Skin of body (tissue), 2 donors: ENCODE results near the gene DNAH9. TPM values are rescaled to one million over a fixed set of nuclear protein-coding genes. Genes with fewer than 3 reads are reported as not detected.

Experiments used
- DNase-seq: peaks from one replicate; lab custom pipeline; 2025; lab: John Stamatoyannopoulos, UW
- total RNA-seq: library from RNA; depleted of rRNA; stranded (reverse); fragments of >200 nt; gene quantifications from one replicate; pipeline ENCODE4 v1.2.3, GENCODE V29; 2014

Gene DNAH9
- total RNA-seq, 1 donor from 2014 or later = 2.7 TPM

DNA sequence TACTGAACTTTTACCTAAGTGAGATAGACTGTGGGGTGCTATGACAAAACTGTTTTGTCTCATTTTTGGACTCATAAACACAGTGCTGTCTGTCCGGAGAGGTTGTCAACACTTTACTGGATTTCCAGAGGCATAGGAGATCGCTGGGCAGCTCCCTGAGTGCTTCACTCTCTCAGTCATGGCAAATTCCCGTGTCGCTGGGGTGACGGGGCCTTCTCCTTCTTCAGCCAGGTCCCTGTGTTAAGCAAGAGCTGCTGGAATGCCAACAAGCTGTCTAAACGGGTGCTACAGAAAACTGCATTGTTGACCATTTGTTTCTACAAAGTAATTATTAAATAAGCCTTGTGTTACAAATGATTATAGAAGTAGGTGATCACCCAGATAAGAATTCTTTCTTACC, 141.6 kb downstream of the DNAH9 start:
- DNase-seq = no peak

DNA sequence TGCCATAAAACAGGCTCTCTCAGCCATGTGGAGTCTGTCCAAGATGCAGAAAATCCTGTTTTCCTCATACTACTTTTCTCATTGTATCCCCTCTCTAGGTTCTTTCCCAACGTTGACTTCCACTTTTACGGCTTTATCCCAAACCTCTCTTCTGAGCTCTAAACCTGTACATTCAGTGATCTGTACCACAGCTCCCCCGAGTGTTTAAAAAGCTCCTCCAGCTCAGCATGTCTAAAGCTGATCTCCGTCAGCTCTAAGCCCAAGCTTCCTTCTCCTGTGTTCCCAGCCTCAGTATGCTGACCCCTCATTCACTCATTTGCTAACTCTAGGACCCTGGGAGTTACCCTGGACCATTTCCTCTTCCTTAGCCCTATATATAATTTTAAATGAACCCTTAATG, 144.6 kb downstream of the DNAH9 start:
- DNase-seq = no peak

DNA sequence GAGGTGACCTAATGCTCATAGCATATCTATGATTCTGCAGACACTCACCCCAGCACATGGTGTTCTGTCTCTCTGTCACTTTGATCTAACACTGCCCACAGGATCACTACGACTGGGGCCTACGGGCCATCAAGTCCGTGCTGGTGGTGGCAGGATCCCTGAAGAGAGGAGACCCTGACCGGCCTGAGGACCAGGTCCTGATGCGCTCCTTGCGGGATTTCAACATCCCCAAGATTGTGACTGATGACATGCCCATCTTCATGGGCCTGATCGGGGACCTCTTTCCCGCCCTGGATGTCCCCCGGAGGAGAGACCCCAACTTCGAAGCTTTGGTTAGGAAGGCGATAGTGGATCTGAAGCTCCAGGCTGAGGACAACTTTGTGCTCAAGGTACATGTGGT, 146.4 kb downstream of the DNAH9 start:
- no peak for DNase-seq

DNA sequence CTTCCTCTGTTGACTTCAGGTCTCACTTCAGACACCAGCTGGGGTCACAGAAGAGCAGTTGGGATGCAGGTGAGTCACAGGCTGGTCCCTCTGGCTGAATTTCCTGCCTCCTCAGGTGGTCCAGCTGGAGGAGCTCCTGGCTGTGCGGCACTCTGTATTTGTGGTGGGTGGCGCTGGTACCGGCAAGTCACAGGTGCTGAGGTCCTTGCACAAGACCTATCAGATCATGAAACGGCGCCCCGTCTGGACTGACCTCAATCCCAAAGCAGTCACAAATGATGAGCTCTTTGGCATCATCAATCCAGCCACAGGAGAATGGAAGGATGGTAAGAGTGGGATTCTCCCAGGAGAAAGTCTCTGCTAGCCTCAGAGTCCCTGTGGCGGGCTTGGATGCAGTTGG, 149.2 kb downstream of the DNAH9 start:
- DNase-seq = no peak

DNA sequence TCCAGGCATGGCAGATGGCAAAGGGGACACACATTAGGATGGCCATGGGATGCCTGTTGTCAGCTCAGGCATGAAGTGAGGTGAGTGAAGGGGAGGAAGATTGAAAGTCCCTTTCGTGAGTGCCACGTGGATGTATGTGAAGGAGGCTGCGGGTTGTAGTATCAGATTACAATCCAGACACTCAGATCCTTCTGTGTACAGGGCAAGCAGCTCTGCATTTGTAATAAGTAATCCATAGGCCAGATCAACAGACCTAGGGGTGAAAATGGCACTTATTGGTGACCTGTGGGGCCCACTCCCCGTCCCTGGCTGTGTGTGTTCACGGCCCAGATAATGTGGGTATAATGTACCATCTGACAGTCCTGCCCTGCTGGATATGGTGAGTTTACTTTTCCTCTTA, 159.5 kb downstream of the DNAH9 start:
- DNase-seq = no peak

DNA sequence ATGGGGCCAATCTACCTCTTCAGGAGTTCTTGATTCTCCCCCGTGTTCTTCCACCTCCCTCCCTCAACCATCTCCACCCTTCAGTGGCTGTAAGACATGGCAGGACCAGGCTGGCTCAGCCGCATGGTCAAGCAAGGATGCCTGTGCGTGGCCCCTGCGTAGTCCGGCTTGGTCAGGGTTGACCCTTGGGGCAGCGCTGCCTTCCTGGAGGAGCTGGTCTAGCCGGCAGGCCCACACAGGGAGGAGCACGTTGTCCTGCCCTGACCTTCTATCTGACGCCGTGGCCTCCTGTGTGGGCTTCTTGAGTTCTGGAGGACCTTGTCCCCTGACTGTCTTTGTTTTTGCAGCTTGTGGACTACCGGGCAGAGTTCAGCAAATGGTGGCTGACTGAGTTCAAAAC, 169.8 kb downstream of the DNAH9 start:
- DNase-seq = no peak

DNA sequence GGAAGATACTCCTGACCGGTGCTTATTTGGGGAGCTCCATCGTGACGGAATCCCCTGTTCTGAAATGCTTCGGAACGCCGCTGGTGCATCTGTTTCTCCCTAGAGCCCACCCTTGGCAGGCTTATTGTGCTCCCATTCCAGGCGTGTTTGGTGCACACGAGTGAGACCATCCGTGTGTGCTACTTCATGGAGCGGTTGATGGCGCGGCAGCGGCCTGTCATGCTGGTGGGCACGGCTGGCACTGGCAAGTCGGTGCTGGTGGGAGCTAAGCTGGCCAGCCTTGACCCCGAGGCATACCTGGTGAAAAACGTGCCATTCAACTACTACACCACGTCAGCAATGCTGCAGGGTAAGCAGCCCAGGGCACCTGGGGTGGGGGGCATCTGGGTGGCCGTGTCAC, 170.7 kb downstream of the DNAH9 start:
- no peak for DNase-seq

DNA sequence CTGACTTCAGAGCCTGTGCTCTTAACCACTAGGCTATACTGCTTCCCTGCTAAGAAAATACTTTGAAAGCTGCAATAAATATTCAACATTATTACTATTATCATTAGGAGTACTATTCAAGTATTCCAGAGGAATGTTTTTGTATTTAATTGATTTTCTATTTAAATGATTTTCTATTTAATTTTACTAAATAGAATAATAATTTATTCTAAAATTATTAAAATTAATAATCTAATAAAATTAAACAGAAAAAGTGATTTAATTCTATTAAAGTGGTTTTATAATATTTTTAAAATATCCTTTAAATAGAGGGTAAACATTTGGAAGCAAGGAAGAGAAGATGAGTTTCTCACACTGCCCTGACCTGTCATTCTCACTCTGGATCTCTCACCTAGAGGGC, 173.8 kb downstream of the DNAH9 start:
- no peak for DNase-seq

DNA sequence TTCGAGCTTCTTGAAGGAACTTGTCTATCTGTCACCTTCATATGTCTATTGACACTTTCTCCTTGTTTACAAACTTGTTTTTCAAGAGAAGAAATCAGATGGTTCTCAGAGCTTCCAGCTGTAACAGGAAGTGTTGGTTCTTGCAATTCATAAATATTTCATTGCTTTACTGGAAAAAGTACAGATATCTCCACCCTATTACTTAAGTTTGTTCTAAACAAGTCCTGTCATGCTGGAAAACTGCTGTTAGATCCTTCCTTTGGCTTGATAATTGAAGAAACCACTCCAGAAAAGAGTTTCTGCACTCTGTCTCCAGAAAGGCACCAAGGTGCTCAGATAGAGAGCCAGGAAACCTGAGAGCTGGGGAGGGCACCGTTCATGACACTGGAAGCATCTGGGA, 181.6 kb downstream of the DNAH9 start:
- DNase-seq = no peak

DNA sequence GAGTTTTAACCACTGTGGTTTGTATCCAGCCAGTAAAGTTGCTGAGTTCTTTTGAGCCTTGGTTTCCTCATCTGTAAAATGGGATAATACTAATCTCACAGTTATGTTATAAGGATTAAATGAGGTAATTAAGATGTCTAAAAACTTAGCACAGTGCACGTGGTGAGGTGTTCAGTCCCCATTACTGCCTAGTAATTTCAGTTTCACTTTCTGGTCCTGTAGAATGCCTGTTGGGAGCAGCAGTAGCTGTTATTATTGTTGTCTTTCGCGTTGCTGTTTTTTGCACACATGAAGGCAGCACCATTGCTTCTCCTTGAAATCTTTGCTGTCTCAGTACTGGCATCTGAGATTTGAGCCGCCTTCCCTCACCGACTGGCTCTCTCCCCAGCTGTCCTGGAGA, 182.4 kb downstream of the DNAH9 start:
- no peak for DNase-seq

DNA sequence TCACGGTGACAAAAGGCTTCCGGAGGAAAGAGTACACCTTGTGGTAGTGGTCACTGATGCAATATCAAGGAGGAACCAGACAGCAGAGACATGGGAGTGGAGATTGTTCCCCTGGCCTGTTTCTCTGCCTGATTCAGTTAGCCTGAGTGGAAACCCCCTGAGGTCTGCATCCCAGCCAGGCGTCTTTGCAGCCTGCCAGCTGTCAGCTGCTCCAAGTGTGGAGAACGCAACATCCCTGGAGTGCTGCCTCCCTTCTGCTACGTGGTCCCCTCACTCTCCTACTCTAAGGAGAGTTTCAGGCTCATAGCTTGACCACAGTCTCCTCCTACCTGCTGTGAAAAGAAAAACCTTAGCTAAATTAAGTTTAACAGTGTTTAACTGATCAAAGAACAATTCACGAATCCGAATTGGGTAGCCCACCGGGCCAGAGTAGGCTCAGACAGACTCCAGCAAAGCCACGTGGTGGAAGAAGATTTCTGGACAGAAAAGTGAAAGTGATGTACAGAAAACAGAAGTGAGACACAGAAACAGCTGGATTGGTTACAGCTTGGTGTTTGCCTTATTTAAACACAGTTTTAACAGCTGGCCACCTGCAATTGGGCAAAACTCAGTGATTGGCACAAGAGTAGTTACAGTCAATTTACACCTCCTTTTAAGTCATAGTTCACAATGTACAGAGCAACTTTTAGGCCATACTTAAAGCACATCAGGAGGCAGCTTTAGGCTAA, 188.6 kb downstream of the DNAH9 start:
- no peak for DNase-seq

DNA sequence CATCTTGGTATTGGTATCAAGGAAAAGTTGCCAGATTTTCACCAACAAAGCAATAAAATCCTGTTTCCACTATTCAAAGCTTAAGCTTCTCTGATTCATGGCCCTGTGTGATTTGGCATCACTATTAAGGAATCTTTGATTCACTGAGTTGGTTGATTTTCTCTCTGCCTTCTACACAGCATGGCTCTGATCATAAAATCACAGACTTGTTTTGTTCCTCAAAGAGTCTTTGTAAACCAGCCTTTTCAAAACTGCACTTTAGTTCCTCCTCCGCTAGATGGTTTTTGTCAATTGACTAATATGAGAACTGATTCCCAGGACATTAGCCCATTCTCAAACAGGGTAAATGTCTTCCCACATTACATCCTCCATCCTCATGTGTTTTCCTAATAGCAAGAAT, 197.6 kb downstream of the DNAH9 start:
- DNase-seq = no peak

DNA sequence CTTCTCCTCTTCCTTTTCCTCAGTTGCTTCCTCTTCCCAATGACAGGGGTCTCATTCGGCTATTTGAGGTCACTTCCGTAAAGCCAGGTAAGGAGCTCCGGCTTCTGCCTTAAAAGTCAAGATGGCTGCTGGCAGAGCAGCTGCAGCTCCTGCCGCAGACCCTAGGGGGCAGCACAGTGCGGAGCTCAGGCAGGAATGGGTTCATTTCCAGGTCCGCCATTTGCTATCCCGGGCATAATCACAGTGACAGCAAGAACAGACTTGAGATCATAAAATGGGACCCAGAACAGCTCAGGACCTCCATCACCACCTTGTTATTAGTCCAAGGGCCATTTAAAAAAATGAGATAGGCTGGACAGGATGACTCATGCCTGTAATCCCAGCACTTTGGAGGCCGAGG, 199.5 kb downstream of the DNAH9 start:
- DNase-seq = no peak

DNA sequence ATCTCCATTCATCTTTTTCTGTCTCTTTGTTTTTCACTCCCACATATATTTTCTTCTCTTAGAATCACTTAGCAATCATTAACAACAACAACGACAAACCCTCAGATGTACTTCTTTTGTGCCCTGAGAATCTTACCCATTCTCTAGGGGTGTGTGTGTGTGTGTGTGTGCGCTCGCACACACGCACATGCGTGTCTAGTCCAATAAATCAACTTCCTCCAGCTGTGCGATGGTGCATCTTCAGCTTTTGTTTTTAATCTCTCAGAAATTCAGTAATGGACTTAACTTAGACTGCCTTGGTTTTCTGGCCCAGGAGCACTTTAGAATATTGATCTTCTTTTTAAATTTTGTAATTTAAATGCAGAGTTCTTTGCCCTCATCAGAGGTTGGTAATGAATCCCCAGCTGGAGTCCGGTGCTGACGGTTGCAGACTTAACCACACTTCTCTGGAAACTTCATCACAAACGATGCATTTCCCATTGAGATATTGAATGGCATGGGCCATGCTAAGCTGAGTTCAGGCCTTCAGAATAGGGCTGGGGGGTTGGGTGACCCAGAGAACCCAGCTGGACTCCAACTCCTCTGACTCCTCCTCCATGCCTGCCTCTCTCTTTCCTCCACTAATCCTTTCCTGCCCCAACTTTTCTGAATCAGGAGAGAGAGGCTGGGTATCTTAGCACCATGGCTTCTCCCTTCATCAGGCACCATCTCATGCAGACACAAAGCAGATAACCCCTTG, 205.1 kb downstream of the DNAH9 start:
- DNase-seq = no peak

DNA sequence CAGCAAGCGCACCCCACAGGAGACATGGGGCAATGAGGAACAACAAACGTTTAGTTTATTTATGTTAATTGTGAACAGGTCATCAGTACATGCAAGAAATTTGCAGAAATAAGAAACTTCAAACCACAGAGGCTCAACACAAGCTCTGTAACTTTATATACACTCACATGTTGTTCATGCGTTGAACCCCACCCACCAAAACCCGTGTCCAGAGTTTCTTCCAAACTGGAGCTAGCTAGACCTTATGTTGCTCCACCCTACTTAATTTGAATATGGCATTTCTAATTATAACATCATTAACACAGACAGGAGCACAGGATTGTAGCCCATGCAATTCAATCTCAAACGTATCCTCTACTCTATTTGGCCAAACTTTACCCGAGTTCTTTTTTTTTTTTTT, 206.9 kb downstream of the DNAH9 start:
- DNase-seq = no peak

DNA sequence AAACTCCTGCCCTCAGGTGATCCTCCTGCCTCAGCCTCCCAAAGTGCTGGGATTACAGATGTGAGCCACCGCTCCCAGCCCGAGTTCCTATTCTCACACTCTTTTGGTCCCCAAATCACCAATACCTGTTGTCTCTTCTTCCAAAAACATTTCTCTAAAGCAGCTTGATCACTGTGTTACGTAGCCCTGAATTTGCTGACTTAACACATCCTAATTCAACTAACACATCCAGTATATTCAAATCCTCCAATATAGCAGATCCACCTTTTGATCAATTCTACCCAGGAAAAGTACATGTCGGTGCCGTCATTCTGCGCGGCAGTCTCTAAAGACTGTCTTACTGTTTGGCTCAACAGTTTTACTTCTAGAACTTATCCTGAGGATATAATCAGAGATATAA, 207.7 kb downstream of the DNAH9 start:
- no peak for DNase-seq

DNA sequence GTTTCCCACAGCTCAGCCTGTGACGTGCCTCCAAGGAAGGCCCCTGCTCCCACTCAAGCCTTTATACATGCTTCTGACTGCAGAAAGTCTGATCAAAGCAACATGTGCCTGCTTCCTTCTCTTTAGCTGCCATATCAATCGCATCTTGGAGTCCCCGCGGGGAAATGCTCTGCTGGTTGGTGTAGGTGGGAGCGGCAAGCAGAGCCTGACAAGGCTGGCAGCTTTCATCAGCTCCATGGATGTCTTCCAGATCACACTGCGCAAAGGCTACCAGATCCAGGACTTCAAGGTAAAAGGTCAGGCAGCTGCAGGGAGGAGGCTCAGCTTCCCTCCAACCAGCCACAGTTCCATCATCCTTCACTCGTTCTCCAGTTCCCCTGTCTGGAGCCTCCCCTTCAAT, 209.3 kb downstream of the DNAH9 start:
- DNase-seq = no peak

DNA sequence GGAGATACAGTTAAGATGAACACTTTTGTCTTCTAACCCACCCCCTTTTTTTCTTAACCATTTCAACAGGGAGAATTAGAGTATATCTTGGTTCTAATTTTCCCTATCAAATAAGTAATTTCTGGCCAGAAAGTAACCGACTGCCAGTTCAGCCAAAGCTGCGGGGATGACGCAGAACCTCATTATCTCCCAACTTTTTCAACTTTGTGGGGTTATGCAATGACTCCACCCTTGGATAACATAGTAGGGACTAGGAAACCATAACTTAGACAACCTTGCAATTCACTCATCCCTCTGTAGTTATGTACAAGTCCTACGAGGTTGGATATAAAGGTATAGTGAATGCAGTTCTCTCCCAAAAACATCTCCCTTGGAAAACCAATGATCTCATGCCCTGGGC, 215.0 kb downstream of the DNAH9 start:
- no peak for DNase-seq

DNA sequence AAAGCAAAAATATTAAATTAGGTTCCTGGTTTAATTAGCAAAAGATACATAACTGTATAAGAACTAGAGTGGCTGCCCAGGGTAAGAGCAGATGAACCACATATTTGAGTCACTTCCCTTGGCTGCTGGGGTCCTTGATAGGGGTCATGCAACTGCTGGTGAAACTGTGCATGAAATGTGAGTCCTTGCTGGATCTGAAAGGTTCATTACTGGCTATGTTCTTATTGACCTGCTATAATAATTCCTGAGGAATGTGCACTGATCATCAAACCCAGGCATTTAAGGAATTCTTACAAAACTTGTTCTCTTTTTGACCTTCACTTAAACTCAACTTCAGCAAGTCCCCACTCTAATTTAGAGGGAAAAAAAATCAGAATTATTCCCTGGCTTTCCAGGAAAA, 215.6 kb downstream of the DNAH9 start:
- no peak for DNase-seq

DNA sequence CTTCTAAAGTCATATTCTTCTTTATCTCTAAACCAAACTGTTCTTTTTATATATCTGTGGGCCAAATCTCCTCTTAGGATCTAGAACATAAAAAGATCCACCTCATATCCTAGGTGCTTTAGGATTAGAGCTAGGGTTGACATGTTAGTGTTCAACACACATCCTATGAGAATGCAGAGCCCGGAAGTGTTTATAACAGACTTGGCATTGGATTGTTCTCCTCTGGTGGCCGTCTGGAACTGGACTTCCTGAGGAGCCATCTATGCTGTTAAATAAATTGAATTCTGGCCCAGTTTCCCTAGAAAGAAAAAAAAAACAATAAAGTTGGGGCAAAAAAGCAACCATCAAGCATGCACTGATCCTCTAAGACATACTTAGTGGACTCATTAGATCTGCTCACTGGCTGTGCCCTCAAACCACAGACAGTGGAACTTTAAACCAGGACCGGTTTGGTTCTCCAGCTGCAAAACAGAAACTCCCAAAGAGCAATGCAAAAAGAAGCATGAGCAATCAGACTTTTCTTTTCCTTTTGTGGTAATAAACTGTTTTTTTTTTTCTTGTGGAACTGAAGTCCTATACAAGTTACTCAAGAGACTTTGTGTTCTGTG, 216.5 kb downstream of the DNAH9 start:
- DNase-seq = no peak

DNA sequence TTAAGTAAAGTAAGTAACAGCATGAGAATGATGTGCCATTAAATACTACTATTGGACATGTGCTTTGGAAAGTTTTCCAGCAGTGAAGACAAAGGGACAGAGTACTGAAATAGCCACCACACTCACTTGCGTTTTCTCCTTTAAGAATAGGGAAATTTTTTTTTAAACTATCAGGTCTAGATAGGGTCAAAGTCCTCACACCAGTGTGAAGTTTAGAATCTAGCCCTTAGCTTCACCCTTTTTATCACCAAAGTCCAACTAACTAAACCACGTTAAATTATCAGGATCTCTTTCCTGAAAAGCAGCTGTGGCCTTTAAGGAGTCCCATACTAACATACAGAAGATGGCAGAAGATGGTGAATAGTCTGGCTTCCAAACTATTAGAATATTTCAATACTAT, 218.1 kb downstream of the DNAH9 start:
- DNase-seq = no peak

DNA sequence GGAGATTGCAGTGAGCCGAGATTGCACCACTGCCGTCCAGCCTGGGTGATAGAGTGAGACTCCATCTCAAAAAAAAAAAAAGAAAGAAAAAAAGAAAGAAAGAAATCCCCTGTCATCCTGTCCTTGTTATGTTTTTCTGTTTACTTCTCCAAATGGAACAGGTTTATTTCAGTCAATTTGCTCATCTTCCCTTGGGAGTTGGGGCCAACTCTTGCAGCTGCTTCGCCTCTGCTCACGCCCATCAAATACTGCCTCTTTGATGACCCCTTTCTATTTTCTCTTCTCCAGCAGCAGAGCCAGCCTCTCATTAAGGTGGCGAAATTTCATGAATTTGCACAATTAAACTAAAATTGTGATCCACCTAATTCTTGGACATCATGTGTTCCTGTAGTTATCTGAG, 225.6 kb downstream of the DNAH9 start:
- DNase-seq = no peak
